CD1c-positive myeloid dendritic cell (primary cell): ENCODE data around the gene PIP.
"Not testable (repeated sequence)": the region's sequence is repeated elsewhere in the genome, so short reads cannot be mapped to it uniquely, and the experiment has no call there.

Experiments used
- DNase-seq: peaks from one replicate; pipeline ENCODE4 v3.0.0-alpha.2; 2016; ENCODE audit errors: extremely low spot score

PIP gene

GRCh38 chr7:143177374-143178119, 45.7 kb downstream of the PIP start:
- DNase-seq: no peak

- DNase-seq: not testable (repeated sequence)
Observed at GRCh38 chr7:143180771-143181170, 48.9 kb downstream of the PIP start.

DNA sequence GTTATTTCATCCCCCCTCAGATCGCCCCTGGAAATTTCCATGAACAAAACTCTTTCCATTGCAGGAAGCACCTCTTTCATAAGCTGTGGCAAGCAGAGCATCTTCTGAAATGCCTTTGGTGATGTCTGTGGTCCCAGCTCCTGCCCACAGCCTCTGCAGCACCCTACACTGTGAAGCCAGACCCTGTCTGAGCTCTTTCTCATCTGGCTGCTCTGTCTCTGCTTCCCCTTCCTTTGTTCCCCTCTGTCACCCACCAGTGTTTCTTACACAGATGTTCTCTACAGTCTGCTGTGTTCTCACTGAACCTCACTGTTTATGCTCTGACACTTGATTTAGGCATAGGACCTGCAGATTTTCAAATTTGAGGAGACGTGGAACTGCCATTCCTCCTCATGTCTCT, 49.5 kb downstream of the PIP start:
- no peak for DNase-seq

- DNase-seq: no peak
Observed at GRCh38 chr7:143183024-143183423, 51.1 kb downstream of the PIP start, which contains the start of gene TAS2R39. Gene TAS2R39, plus strand, starts transcription at chr7:143183419. Its CDS starts 0 bp downstream, at chr7:143183419.

DNA sequence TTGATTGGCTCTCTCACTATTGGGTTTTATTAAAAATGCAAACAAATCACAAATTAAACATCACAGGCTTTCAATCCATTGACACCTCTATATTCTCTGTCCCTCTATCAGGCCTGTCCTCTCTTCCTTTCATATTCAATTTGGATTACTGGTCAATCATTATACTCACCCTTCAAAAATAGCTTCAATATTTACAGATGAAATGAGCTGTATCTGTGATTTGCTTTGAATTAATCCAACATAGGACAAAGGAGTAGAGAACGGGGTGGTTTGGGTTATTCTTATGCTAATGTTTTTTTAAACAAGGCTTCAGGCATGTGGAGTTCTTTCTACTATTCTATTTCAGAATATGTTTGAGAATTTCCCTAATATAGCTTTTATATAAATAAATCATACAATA, 53.7 kb downstream of the PIP start:
- no peak for DNase-seq

DNA sequence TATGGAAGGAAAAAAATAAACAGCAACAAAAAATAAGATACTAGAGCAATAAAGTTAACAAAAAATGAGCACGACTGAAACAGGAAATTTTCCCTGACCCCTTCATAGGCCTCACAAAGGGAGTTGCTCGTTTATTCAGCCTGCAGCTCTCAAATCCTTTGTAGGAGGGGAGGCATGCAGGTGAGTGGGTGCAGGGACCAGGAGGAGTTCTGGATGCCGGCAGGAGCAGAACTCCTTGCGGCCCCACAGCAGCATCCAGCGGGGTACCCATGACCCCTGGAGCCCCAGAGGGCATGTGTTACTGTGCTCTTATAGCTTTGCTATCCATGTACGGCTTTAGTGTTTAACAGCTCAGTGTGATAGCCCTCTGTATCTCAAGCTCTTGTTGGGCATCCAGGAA, 57.1 kb downstream of the PIP start:
- DNase-seq: no peak
